HEK293T (cell line): ENCODE measurements around the gene RYR3.

ENCODE experiments used
- CTCF ChIA-PET: fragments of 350-600 bp; formaldehyde crosslinking; extraction: SDS; loops from one replicate; lab custom pipeline; 2021; ENCODE audit warnings: antibody characterized with exemption, inconsistent platforms; lab: Yijun Ruan, JAX
- POLR2A ChIA-PET: fragments of 350-600 bp; formaldehyde crosslinking; extraction: SDS; loops from one replicate; lab custom pipeline; 2020; ENCODE audit warnings: antibody characterized with exemption, inconsistent platforms; lab: Yijun Ruan, JAX
- DNase-seq: peaks from one replicate; pipeline ENCODE4 v3.0.0; 2012; ENCODE audit warnings: mixed read lengths; ENCODE audit errors: extremely low spot score
- ARNT ChIP-seq: fragments of 450-650 bp; IDR thresholded peaks from 2 replicates; pipeline ENCODE4 v1.6.1; 2017; ENCODE audit warnings: mild to moderate bottlenecking
- BHLHE40 ChIP-seq: fragments of 450-650 bp; IDR thresholded peaks from 2 replicates; pipeline ENCODE4 v1.6.1; 2016; ENCODE audit warnings: mild to moderate bottlenecking, moderate library complexity, borderline replicate concordance
- CTBP1 ChIP-seq: fragments of 450-650 bp; IDR thresholded peaks from 2 replicates; pipeline ENCODE4 v1.6.1; 2016; ENCODE audit warnings: borderline replicate concordance
- ELF4 ChIP-seq: fragments of 450-650 bp; IDR thresholded peaks from 2 replicates; pipeline ENCODE4 v1.6.1; 2017; ENCODE audit warnings: antibody characterized with exemption
- FOXA1 ChIP-seq: fragments of 450-650 bp; IDR thresholded peaks from 2 replicates; pipeline ENCODE4 v1.6.1; 2016; ENCODE audit warnings: mild to moderate bottlenecking
- FOXK2 ChIP-seq: fragments of 450-650 bp; IDR thresholded peaks from 2 replicates; pipeline ENCODE4 v1.6.1; 2016; ENCODE audit warnings: mild to moderate bottlenecking
- FOXM1 ChIP-seq: fragments of 450-650 bp; IDR thresholded peaks from 2 replicates; pipeline ENCODE4 v1.6.1; 2017; ENCODE audit warnings: mild to moderate bottlenecking, borderline replicate concordance
- HDGF ChIP-seq: fragments of 450-650 bp; IDR thresholded peaks from 2 replicates; pipeline ENCODE4 v1.6.1; 2017; ENCODE audit warnings: antibody characterized with exemption, borderline replicate concordance
- L3MBTL2 ChIP-seq: fragments of 450-650 bp; conservative IDR thresholded peaks from 2 replicates; pipeline ENCODE4 v1.6.1; 2016; ENCODE audit warnings: mild to moderate bottlenecking
- LEF1 ChIP-seq: fragments of 450-650 bp; IDR thresholded peaks from 2 replicates; pipeline ENCODE4 v1.6.1; 2017; ENCODE audit warnings: mild to moderate bottlenecking, borderline replicate concordance
- NFRKB ChIP-seq: fragments of 450-650 bp; IDR thresholded peaks from 2 replicates; pipeline ENCODE4 v1.6.1; 2016; ENCODE audit warnings: mild to moderate bottlenecking, moderate library complexity
- PKNOX1 ChIP-seq: fragments of 450-650 bp; IDR thresholded peaks from 2 replicates; pipeline ENCODE4 v1.6.1; 2016
- SP1 ChIP-seq: fragments of 450-650 bp; IDR thresholded peaks from 2 replicates; pipeline ENCODE4 v1.6.1; 2017
- SUZ12 ChIP-seq: fragments of 450-650 bp; IDR thresholded peaks from 2 replicates; pipeline ENCODE4 v1.6.1; 2016; ENCODE audit warnings: mild to moderate bottlenecking
- TARDBP ChIP-seq: fragments of 450-650 bp; IDR thresholded peaks from 2 replicates; pipeline ENCODE4 v1.6.1; 2016
- ZNF384 ChIP-seq: fragments of 450-650 bp; IDR thresholded peaks from 2 replicates; pipeline ENCODE4 v1.6.1; 2016

RYR3 gene

DNA sequence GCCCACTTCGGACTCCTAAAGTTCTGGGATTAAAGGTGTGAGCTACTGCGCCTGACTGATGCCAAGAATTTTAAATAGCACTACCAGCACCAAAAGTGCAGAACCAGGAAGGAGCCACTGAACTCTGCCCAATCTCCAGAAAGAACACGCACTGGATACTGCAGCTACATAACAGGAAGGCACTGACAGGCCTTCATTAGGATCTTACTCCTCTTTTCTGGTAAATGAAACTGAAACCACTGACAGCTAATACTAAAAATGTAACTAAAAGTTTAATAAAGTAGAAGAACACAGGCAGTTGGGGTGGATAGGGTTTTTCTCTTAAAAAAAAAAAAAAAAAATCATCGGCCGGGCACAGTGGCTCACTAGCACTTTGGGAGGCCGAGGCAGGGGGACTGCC lies 583.4 kb downstream of the RYR3 start:
- no peak for DNase-seq
- TF ChIP-seq HDGF (no peak), SUZ12 (no peak)
- ChIA-PET POLR2A (no interaction called here), CTCF (no interaction called here)

GRCh38 chr15:33902043-33902442 lies 591.3 kb downstream of the RYR3 start:
- no peak for DNase-seq
- CTCF ChIA-PET, result no interaction called here
- POLR2A ChIA-PET, result no interaction called here
- TF ChIP-seq ZNF384 (no peak), SUZ12 (no peak), NFRKB (no peak)

DNA sequence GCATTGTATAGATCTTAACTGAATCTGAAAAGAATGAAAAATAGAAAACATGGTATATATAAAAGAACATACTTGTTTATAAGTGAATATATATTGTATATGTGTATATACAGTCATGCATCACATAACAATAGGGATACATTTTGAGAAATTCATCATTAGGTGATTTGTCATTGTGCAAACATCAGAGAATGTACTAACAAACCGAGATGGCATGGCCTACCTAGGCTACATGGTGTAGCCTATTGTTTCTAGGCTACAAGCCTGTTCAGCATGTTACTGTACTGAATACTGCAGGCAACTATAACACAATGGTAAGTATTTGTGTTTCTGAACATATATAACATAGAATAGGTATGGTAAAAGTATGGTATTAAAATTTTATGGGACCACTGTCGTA lies 592.9 kb downstream of the RYR3 start:
- no peak for DNase-seq
- ChIA-PET CTCF (no interaction called here), POLR2A (no interaction called here)
- TF ChIP-seq L3MBTL2 (no peak), NFRKB (no peak), PKNOX1 (no peak), CTBP1 (no peak), SUZ12 (no peak), TARDBP (no peak), ZNF384 (no peak), FOXK2 (no peak), FOXA1 (no peak), SP1 (no peak), ARNT (no peak), LEF1 (no peak), BHLHE40 (no peak), FOXM1 (no peak), ELF4 (no peak), HDGF (no peak)

- no peak for DNase-seq
- POLR2A ChIA-PET, result no interaction called here
- CTCF ChIA-PET, result no interaction called here
- no peak for TF ChIP-seq LEF1
- TF ChIP-seq L3MBTL2, result no peak
Observed at GRCh38 chr15:33907326-33907725, 596.6 kb downstream of the RYR3 start.

- DNase-seq, result no peak
- CTCF ChIA-PET, result no interaction called here
- POLR2A ChIA-PET, result no interaction called here
- TF ChIP-seq HDGF (no peak), SP1 (no peak), L3MBTL2 (no peak), ZNF384 (no peak), FOXK2 (no peak), CTBP1 (no peak), FOXA1 (no peak), SUZ12 (no peak), BHLHE40 (no peak), ELF4 (no peak), PKNOX1 (no peak), NFRKB (no peak), TARDBP (no peak), FOXM1 (no peak), LEF1 (no peak)
Observed at GRCh38 chr15:33908406-33908805, 597.6 kb downstream of the RYR3 start.

DNA sequence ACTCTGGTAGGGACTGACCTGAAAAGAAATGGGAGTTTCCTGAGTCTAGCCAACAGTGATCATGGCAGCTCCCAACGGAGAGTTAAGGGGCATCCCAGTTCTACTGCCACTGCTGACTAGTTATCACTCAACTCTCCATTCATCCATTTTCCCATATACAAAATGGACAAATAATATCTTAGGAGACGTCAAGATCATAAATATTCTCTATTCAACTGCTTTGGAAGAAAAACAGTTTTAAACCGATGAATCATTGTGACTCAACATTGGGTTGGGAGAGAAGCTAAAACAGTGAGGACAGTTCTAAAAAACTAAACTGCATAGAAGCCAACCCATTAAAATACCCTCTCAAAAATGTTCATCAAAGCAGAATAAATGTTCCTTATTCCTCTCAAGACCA lies 600.0 kb downstream of the RYR3 start:
- POLR2A ChIA-PET, result no interaction called here
- CTCF ChIA-PET, result no interaction called here
- DNase-seq, result no peak
- TF ChIP-seq HDGF (no peak), NFRKB (no peak), CTBP1 (no peak), FOXM1 (no peak), ELF4 (no peak), FOXA1 (no peak), TARDBP (no peak), L3MBTL2 (no peak), SUZ12 (no peak), SP1 (no peak), BHLHE40 (no peak)

DNA sequence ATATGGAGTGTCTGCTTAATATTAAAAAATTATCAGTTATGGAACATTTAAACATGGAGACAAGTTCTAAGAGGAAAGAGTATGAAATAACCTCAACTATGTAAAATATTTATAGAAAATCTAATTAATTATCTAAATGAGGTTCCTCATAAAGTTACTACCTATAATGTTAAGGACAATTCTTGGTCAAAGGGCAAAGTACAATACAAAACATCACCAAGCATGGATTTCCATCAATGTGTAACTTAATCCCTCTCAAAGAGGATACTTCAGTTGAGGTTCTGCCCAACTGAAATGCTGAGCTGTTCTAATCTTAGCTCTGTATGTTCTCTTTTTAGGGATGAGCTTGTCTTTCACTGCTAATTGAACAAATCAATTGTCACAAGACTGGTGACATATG lies 601.6 kb downstream of the RYR3 start:
- TF ChIP-seq LEF1, result no peak
- no peak for TF ChIP-seq HDGF
- no peak for TF ChIP-seq ZNF384
- TF ChIP-seq BHLHE40, result no peak
- TF ChIP-seq L3MBTL2, result no peak
- TF ChIP-seq TARDBP, result no peak
- no peak for TF ChIP-seq FOXM1
- no peak for TF ChIP-seq SUZ12
- no peak for TF ChIP-seq NFRKB
- TF ChIP-seq ARNT, result no peak
- no peak for TF ChIP-seq FOXA1
- no peak for TF ChIP-seq CTBP1
- TF ChIP-seq FOXK2, result no peak
- POLR2A ChIA-PET, result no interaction called here
- CTCF ChIA-PET, result no interaction called here
- no peak for DNase-seq

- ChIA-PET POLR2A (no interaction called here), CTCF (no interaction called here)
- no peak for DNase-seq
- TF ChIP-seq HDGF (no peak), FOXK2 (no peak)
Observed at GRCh38 chr15:33913459-33913858, 602.7 kb downstream of the RYR3 start.
